IMR-90 (cell line): ENCODE data around the gene ADGRG4. TPM values are rescaled to one million over a fixed set of nuclear protein-coding genes. Genes with fewer than 3 reads are reported as not detected.

Experiments used
- ATAC-seq: fragments of 200-7000 bp; cut with Tn5 transposase; 2 replicates; pipeline ENCODE4 v1.9.1; 2020; ENCODE audit warnings: low read depth, mild to moderate bottlenecking, moderate library complexity
- BruUV-seq: library from RNA; stranded (reverse); fragments of 400-500 nt; replicated peaks from 2 replicates; lab custom pipeline; 2021; lab: Mats Ljungman, UMichigan
- CTCF ChIA-PET: fragments of 300-600 bp; formaldehyde crosslinking; extraction: SDS; loops from one replicate; lab custom pipeline; 2021; ENCODE audit warnings: antibody characterized with exemption; lab: Yijun Ruan, JAX
- POLR2A ChIA-PET: fragments of 300-600 bp; sonication (Branson Sonifier 250); formaldehyde crosslinking; loops from one replicate; lab custom pipeline; 2022; ENCODE audit warnings: antibody characterized with exemption; ENCODE audit not compliant: unreplicated experiment; lab: Charles Lee
- DNase-seq: peaks from one replicate; pipeline ENCODE4 v3.0.0; 2013
- H2AFZ ChIP-seq: replicated peaks from 2 replicates; pipeline ENCODE3; 2013; ENCODE audit warnings: low read length, mild to moderate bottlenecking; ENCODE audit not compliant: poor library complexity
- H2AK5ac ChIP-seq: 2 replicates; pipeline ENCODE4 v1.6.1; 2013; ENCODE audit warnings: low read depth, low read length, inconsistent platforms
- H2AK9ac ChIP-seq: replicated peaks from 2 replicates; pipeline ENCODE3; 2013; ENCODE audit warnings: mild to moderate bottlenecking, low read depth, low read length, moderate library complexity; ENCODE audit not compliant: poor library complexity
- H2BK120ac ChIP-seq: 2 replicates; pipeline ENCODE4 v1.6.1; 2013; ENCODE audit warnings: low read depth, low read length, inconsistent platforms
- H2BK15ac ChIP-seq: 3 replicates; pipeline ENCODE4 v1.6.1; 2013; ENCODE audit warnings: low read depth, low read length, inconsistent platforms
- H2BK20ac ChIP-seq: 2 replicates; pipeline ENCODE4 v1.6.1; 2013; ENCODE audit warnings: low read depth, mild to moderate bottlenecking, inconsistent platforms, low read length, moderate library complexity
- H2BK5ac ChIP-seq: 2 replicates; pipeline ENCODE4 v1.6.1; 2013; ENCODE audit warnings: mild to moderate bottlenecking, low read depth, low read length, inconsistent platforms; ENCODE audit not compliant: poor library complexity, severe bottlenecking
- H3K14ac ChIP-seq: replicated peaks from 2 replicates; pipeline ENCODE4 v1.6.1; 2013; ENCODE audit warnings: low read depth, low read length, inconsistent platforms
- H3K18ac ChIP-seq: 2 replicates; pipeline ENCODE4 v1.6.1; 2013; ENCODE audit warnings: low read depth, low read length, control low read depth
- H3K23ac ChIP-seq: 2 replicates; pipeline ENCODE4 v1.6.1; 2013; ENCODE audit warnings: low read depth, low read length, inconsistent platforms
- H3K27ac ChIP-seq: 2 replicates; pipeline ENCODE4 v1.5.1; 2013; ENCODE audit warnings: mild to moderate bottlenecking, control low read depth, low read length; ENCODE audit not compliant: insufficient read depth
- H3K27me3 ChIP-seq: 2 replicates; pipeline ENCODE4 v1.6.1; 2013; ENCODE audit warnings: low read length; ENCODE audit not compliant: control insufficient read depth, insufficient read depth
- H3K36me3 ChIP-seq: 2 replicates; pipeline ENCODE4 v1.6.1; 2013; ENCODE audit warnings: low read length, mixed read lengths; ENCODE audit not compliant: control insufficient read depth, insufficient read depth
- H3K4ac ChIP-seq: 2 replicates; pipeline ENCODE4 v1.6.1; 2013; ENCODE audit warnings: low read depth, low read length, inconsistent platforms
- H3K4me1 ChIP-seq: 2 replicates; pipeline ENCODE4 v1.6.1; 2013; ENCODE audit warnings: low read length, mixed read lengths; ENCODE audit not compliant: control insufficient read depth, insufficient read depth
- H3K4me2 ChIP-seq: 2 replicates; pipeline ENCODE4 v1.6.1; 2013; ENCODE audit warnings: low read depth, mild to moderate bottlenecking, control low read depth, low read length, moderate library complexity
- H3K4me3 ChIP-seq: 2 replicates; pipeline ENCODE4 v1.5.1; 2013; ENCODE audit warnings: low read depth, mild to moderate bottlenecking, control low read depth, low read length, moderate library complexity; ENCODE audit not compliant: insufficient read depth
- H3K56ac ChIP-seq: 2 replicates; pipeline ENCODE4 v1.6.1; 2013; ENCODE audit warnings: low read length, inconsistent platforms; ENCODE audit not compliant: insufficient read depth; ENCODE audit errors: extremely low read depth
- H3K79me1 ChIP-seq, 2 experiments: 2 replicates each; pipeline ENCODE4 v1.6.1; 2013; ENCODE audit warnings: low read length in 2 of 2, inconsistent platforms in 1 of 2, low read depth in 1 of 2
- H3K9ac ChIP-seq: 2 replicates; pipeline ENCODE4 v1.6.1; 2013; ENCODE audit warnings: low read depth, low read length, control low read depth
- H3K9me1 ChIP-seq: 2 replicates; pipeline ENCODE4 v1.6.1; 2013; ENCODE audit warnings: low read length, inconsistent platforms; ENCODE audit not compliant: insufficient read depth
- H3K9me3 ChIP-seq: 2 replicates; pipeline ENCODE4 v1.6.1; 2013; ENCODE audit warnings: low read length; ENCODE audit not compliant: control insufficient read depth, insufficient read depth
- H4K20me1 ChIP-seq: 2 replicates; pipeline ENCODE4 v1.6.1; 2013; ENCODE audit warnings: low read length, inconsistent platforms; ENCODE audit not compliant: insufficient read depth
- H4K5ac ChIP-seq: 2 replicates; pipeline ENCODE4 v1.6.1; 2013; ENCODE audit warnings: mild to moderate bottlenecking, low read depth, low read length, control low read depth
- H4K8ac ChIP-seq, 2 experiments: 2 replicates each; pipeline ENCODE4 v1.6.1; 2013; ENCODE audit warnings: low read depth in 2 of 2, low read length in 2 of 2, control low read depth in 1 of 2, inconsistent platforms in 1 of 2
- H4K91ac ChIP-seq: 2 replicates; pipeline ENCODE4 v1.6.1; 2013; ENCODE audit warnings: low read depth, low read length, inconsistent platforms; ENCODE audit not compliant: insufficient read depth
- BHLHE40 ChIP-seq: fragments of 150-350 bp; IDR thresholded peaks from 2 replicates; pipeline ENCODE4 v1.6.1; 2016; ENCODE audit warnings: mild to moderate bottlenecking, low read depth, low read length
- CEBPB ChIP-seq: IDR thresholded peaks from 2 replicates; pipeline ENCODE4 v1.6.1; 2012; ENCODE audit warnings: low read depth, low read length, improper control_type of control experiment
- CHD1 ChIP-seq: IDR thresholded peaks from 2 replicates; pipeline ENCODE4 v1.6.1; 2012; ENCODE audit warnings: low read depth, low read length, improper control_type of control experiment
- FOS ChIP-seq: fragments of 150-350 bp; IDR thresholded peaks from 2 replicates; pipeline ENCODE4 v1.6.1; 2016; ENCODE audit warnings: low read depth, low read length
- MAFK ChIP-seq: IDR thresholded peaks from 2 replicates; pipeline ENCODE4 v1.6.1; 2012; ENCODE audit warnings: low read depth, low read length, improper control_type of control experiment
- MAZ ChIP-seq: IDR thresholded peaks from 2 replicates; pipeline ENCODE4 v1.6.1; 2012; ENCODE audit warnings: low read depth, mild to moderate bottlenecking, low read length, improper control_type of control experiment, moderate library complexity, borderline replicate concordance
- MXI1 ChIP-seq: IDR thresholded peaks from 2 replicates; pipeline ENCODE4 v1.6.1; 2012; ENCODE audit warnings: low read depth, mild to moderate bottlenecking, low read length, moderate library complexity, borderline replicate concordance
- NFE2L2 ChIP-seq: fragments of 150-350 bp; IDR thresholded peaks from 2 replicates; pipeline ENCODE4 v1.6.1; 2016; ENCODE audit warnings: low read depth, mild to moderate bottlenecking, low read length
- POLR2A ChIP-seq: IDR thresholded peaks from 2 replicates; pipeline ENCODE4 v1.6.1; 2012; ENCODE audit warnings: mild to moderate bottlenecking, low read depth, low read length
- RAD21 ChIP-seq: IDR thresholded peaks from 2 replicates; pipeline ENCODE4 v1.6.1; 2012; ENCODE audit warnings: low read length, improper control_type of control experiment
- RCOR1 ChIP-seq: IDR thresholded peaks from 2 replicates; pipeline ENCODE4 v1.6.1; 2012; ENCODE audit warnings: mild to moderate bottlenecking, low read length, improper control_type of control experiment; ENCODE audit not compliant: insufficient replicate concordance
- RFX5 ChIP-seq: IDR thresholded peaks from 2 replicates; pipeline ENCODE4 v1.8.0; 2012; ENCODE audit warnings: low read depth, mild to moderate bottlenecking, low read length, moderate library complexity
- SMC3 ChIP-seq: fragments of 150-350 bp; IDR thresholded peaks from 2 replicates; pipeline ENCODE4 v1.6.1; 2016; ENCODE audit warnings: low read depth, mild to moderate bottlenecking, antibody characterized with exemption, low read length, moderate library complexity
- USF2 ChIP-seq: fragments of 150-350 bp; IDR thresholded peaks from 2 replicates; pipeline ENCODE4 v1.6.1; 2017; ENCODE audit warnings: mild to moderate bottlenecking, antibody characterized with exemption, low read length, low read depth
- WGBS, 2 experiments: methylation state at CpG; one replicate each; pipeline versions ENCODE4 v1.1.5 to v1.1.7; 2013; ENCODE audit warnings: missing lambda C conversion rate in 2 of 2; ENCODE audit not compliant: insufficient read length in 1 of 2; ENCODE audit errors: extremely low coverage in 2 of 2; 5-methylcytosine and 5-hydroxymethylcytosine counted together
- dilution Hi-C: fragments of 300-500 bp; cut with HindIII; formaldehyde crosslinking; loops from one replicate; pipeline ENCODE4 v1.14.3; 2018; ENCODE audit warnings: low sequenced_read_pairs; ENCODE audit not compliant: unreplicated experiment
- in situ Hi-C: fragments of 300-500 bp; cut with MboI; formaldehyde crosslinking; loops from 3 replicates; pipeline ENCODE4 v1.14.3; 2019; ENCODE audit warnings: low sequenced_read_pairs, inconsistent platforms, mixed read lengths
- intact Hi-C: fragments of 100-400 bp; cut with micrococcal nuclease; formaldehyde crosslinking; loops from 2 replicates; pipeline ENCODE4 v1.10.0; 2022
- polyA plus RNA-seq, 3 experiments: library from polyadenylated mRNA; depleted of rRNA; stranded (reverse); fragments of >200 nt; gene quantifications; 2 replicates each; pipeline ENCODE4 v1.2.3, GENCODE V29; 2012; ENCODE audit warnings: low replicate concordance in 1 of 3
- total RNA-seq: library from RNA; depleted of rRNA; stranded (reverse); fragments of >200 nt; gene quantifications from 2 replicates; pipeline ENCODE4 v1.2.3, GENCODE V29; 2012
- TF ChIP-seq, protein P1 (sequence below): conservative IDR thresholded peaks from 2 replicates; pipeline ENCODE4 v1.5.1; 2012; ENCODE audit warnings: mild to moderate bottlenecking, low read depth, low read length, improper control_type of control experiment
- TF ChIP-seq, protein P2 (sequence below): fragments of 150-350 bp; IDR thresholded peaks from 2 replicates; pipeline ENCODE4 v1.6.1; 2016; ENCODE audit warnings: low read depth, mild to moderate bottlenecking, low read length, moderate library complexity, borderline replicate concordance

The ADGRG4 gene
- total and polyA plus RNA-seq, 2 of the 4 experiments (the other 2 are of a cell fraction) = under 0.01 TPM; not detected in 1

DNA sequence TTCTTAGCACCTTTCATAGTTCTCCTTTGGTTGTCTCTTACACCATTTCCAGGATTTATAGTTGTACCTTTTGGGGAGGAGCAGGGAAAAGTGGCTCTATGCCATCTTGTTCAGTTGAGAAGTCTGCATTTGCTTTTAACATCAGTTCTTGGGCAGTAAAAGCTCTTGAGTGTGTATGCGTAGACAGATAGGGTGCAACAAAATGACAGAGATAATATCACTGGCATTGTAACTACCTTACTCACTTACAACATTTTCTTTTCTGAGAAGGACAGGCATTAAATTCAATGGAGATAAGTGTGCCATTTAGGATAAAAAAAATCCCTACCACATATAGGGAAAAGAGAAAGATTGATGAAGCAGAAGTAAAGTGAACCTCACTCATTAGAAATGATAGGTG is 38.9 kb downstream of the ADGRG4 start:
- Histone ChIP-seq H2BK20ac (no peak overlapping the region), H3K27ac (no peak overlapping the region), H3K36me3 (no peaks in the 10 kb centered on the region), H3K27me3 (no peaks in the 10 kb centered on the region), H3K23ac (no peak overlapping the region), H4K20me1 (no peaks in the 10 kb centered on the region), H3K9me1 (no peaks in the 10 kb centered on the region), H2AK5ac (no peak overlapping the region), H3K56ac (no peak overlapping the region), H3K4me2 (no peak overlapping the region), H2AK9ac (no peak overlapping the region), H4K91ac (no peak overlapping the region), H2BK5ac (no peak overlapping the region), H3K14ac (no peak overlapping the region), H3K4ac (no peak overlapping the region), H3K79me1 (no peaks in the 10 kb centered on the region), H3K4me3 (no peak overlapping the region), H3K4me1 (no peaks in the 10 kb centered on the region), H2BK15ac (no peak overlapping the region), H4K8ac (no peak overlapping the region), H3K18ac (no peak overlapping the region), H3K9ac (no peak overlapping the region), H3K9me3 (no peaks in the 10 kb centered on the region), H2BK120ac (no peak overlapping the region), H2AFZ (no peak overlapping the region), H4K5ac (no peak overlapping the region)
- intact Hi-C loops = no loop called here
- ATAC-seq (no peak), DNase-seq (no peak)
- ChIA-PET CTCF (no interaction called here), POLR2A (no interaction called here)
- no peak for TF ChIP-seq POLR2A
- TF ChIP-seq MAZ = no peak
- TF ChIP-seq, protein P1, sequence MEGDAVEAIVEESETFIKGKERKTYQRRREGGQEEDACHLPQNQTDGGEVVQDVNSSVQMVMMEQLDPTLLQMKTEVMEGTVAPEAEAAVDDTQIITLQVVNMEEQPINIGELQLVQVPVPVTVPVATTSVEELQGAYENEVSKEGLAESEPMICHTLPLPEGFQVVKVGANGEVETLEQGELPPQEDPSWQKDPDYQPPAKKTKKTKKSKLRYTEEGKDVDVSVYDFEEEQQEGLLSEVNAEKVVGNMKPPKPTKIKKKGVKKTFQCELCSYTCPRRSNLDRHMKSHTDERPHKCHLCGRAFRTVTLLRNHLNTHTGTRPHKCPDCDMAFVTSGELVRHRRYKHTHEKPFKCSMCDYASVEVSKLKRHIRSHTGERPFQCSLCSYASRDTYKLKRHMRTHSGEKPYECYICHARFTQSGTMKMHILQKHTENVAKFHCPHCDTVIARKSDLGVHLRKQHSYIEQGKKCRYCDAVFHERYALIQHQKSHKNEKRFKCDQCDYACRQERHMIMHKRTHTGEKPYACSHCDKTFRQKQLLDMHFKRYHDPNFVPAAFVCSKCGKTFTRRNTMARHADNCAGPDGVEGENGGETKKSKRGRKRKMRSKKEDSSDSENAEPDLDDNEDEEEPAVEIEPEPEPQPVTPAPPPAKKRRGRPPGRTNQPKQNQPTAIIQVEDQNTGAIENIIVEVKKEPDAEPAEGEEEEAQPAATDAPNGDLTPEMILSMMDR = no peak
- no peak for TF ChIP-seq BHLHE40
- TF ChIP-seq, protein P2, sequence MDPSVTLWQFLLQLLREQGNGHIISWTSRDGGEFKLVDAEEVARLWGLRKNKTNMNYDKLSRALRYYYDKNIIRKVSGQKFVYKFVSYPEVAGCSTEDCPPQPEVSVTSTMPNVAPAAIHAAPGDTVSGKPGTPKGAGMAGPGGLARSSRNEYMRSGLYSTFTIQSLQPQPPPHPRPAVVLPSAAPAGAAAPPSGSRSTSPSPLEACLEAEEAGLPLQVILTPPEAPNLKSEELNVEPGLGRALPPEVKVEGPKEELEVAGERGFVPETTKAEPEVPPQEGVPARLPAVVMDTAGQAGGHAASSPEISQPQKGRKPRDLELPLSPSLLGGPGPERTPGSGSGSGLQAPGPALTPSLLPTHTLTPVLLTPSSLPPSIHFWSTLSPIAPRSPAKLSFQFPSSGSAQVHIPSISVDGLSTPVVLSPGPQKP = no peak
- TF ChIP-seq USF2 = no peak
- no peak for TF ChIP-seq RCOR1
- no peak for TF ChIP-seq RAD21
- TF ChIP-seq RFX5 = no peak
- no peak for TF ChIP-seq MXI1
- TF ChIP-seq FOS = no peak
- TF ChIP-seq NFE2L2 = no peak
- TF ChIP-seq SMC3 = no peak
- TF ChIP-seq CEBPB = no peak
- TF ChIP-seq CHD1 = no peak
- no peak for TF ChIP-seq MAFK
- no CpG with 5 or more reads among the region's 1 CpG for WGBS, 2 experiments
- in situ Hi-C loops = no loop called here
- dilution Hi-C loops = no loop called here
- no TSS peak for BruUV-seq
